B cell (primary cell): Measurements from ENCODE around the gene MAP4K4.

ENCODE experiments used
- EZH2 ChIP-seq: IDR thresholded peaks from 2 replicates; pipeline ENCODE4 v1.6.1; 2012; ENCODE audit warnings: borderline replicate concordance, low read depth, mild to moderate bottlenecking, moderate library complexity, low read length; ENCODE audit not compliant: insufficient read depth, poor library complexity, severe bottlenecking
- TF ChIP-seq, protein P1 (sequence below): fragments of 200-600 bp; IDR thresholded peaks from one replicate; pipeline ENCODE4 v1.8.0; 2022; ENCODE audit warnings: antibody characterized with exemption, mild to moderate bottlenecking

GRCh38 chr2:101722864-101723263 lies 25.4 kb downstream of the MAP4K4 start:
- TF ChIP-seq, protein P1, sequence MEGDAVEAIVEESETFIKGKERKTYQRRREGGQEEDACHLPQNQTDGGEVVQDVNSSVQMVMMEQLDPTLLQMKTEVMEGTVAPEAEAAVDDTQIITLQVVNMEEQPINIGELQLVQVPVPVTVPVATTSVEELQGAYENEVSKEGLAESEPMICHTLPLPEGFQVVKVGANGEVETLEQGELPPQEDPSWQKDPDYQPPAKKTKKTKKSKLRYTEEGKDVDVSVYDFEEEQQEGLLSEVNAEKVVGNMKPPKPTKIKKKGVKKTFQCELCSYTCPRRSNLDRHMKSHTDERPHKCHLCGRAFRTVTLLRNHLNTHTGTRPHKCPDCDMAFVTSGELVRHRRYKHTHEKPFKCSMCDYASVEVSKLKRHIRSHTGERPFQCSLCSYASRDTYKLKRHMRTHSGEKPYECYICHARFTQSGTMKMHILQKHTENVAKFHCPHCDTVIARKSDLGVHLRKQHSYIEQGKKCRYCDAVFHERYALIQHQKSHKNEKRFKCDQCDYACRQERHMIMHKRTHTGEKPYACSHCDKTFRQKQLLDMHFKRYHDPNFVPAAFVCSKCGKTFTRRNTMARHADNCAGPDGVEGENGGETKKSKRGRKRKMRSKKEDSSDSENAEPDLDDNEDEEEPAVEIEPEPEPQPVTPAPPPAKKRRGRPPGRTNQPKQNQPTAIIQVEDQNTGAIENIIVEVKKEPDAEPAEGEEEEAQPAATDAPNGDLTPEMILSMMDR, result no peak
- TF ChIP-seq EZH2, result no peak
